HepG2 (cell line): ENCODE measurements around the gene NOXRED1. TPM values are rescaled to one million over a fixed set of nuclear protein-coding genes. Genes with fewer than 3 reads are reported as not detected.

Experiments
- ATF7 ChIP-seq, 2 experiments: fragments of 450-650 bp in 1 of 2; sonication (generic) in 1 of 2; formaldehyde crosslinking in 1 of 2; IDR thresholded peaks; 2 replicates each; pipeline versions ENCODE4 v1.4.0 to v1.6.1; 2016 to 2020; ENCODE audit warnings: antibody characterized with exemption in 1 of 2, mild to moderate bottlenecking in 1 of 2, missing genetic modification reagents in 1 of 2
- BCL6 ChIP-seq: IDR thresholded peaks from 2 replicates; pipeline ENCODE4 v1.6.1; 2016; ENCODE audit warnings: missing genetic modification reagents, missing compliant biosample characterization
- CREM ChIP-seq, 2 experiments: sonication (generic) in 1 of 2; formaldehyde crosslinking in 1 of 2; IDR thresholded peaks; 2 replicates each; pipeline versions ENCODE4 v1.4.0 to v1.6.1; 2016 to 2020; ENCODE audit warnings: antibody characterized with exemption in 1 of 2, mild to moderate bottlenecking in 1 of 2, missing genetic modification reagents in 1 of 2
- DPF2 ChIP-seq: sonication (generic); formaldehyde crosslinking; IDR thresholded peaks from 2 replicates; pipeline ENCODE4 v1.4.0; 2020; ENCODE audit warnings: mild to moderate bottlenecking, low read depth, missing genetic modification reagents, borderline replicate concordance
- ERF ChIP-seq: IDR thresholded peaks from 2 replicates; pipeline ENCODE4 v1.6.1; 2018; ENCODE audit warnings: missing biosample characterization, missing genetic modification reagents
- ETS1 ChIP-seq: sonication (generic); formaldehyde crosslinking; IDR thresholded peaks from 2 replicates; pipeline ENCODE4 v1.4.0; 2020; ENCODE audit warnings: missing genetic modification reagents
- FOXA3 ChIP-seq: IDR thresholded peaks from 2 replicates; pipeline ENCODE4 v1.6.1; 2016; ENCODE audit warnings: missing genetic modification reagents, missing compliant biosample characterization
- FOXK2 ChIP-seq: fragments of 450-650 bp; IDR thresholded peaks from 2 replicates; pipeline ENCODE4 v1.6.1; 2016
- GFI1 ChIP-seq: sonication (generic); formaldehyde crosslinking; IDR thresholded peaks from 2 replicates; pipeline ENCODE4 v1.5.0; 2020; ENCODE audit warnings: missing genetic modification reagents, mild to moderate bottlenecking, borderline replicate concordance
- HOXA3 ChIP-seq: sonication (generic); formaldehyde crosslinking; IDR thresholded peaks from 2 replicates; pipeline ENCODE4 v1.5.0; 2020; ENCODE audit warnings: missing genetic modification reagents
- MEIS2 ChIP-seq: sonication (generic); formaldehyde crosslinking; IDR thresholded peaks from 2 replicates; pipeline ENCODE4 v1.9.0; 2021; ENCODE audit warnings: mild to moderate bottlenecking, missing genetic modification reagents
- NR2F6 ChIP-seq, 2 experiments: IDR thresholded peaks; 2 replicates each; pipeline ENCODE4 v1.6.1; 2016; ENCODE audit warnings: antibody characterized with exemption in 1 of 2, mild to moderate bottlenecking in 1 of 2
- PHB2 ChIP-seq: fragments of 450-650 bp; IDR thresholded peaks from 2 replicates; pipeline ENCODE4 v1.6.1; 2018; ENCODE audit not compliant: partially characterized antibody
- REPIN1 ChIP-seq: sonication (generic); formaldehyde crosslinking; IDR thresholded peaks from 2 replicates; pipeline ENCODE4 v1.8.0; 2022; ENCODE audit warnings: missing genetic modification reagents, low read depth, mild to moderate bottlenecking, borderline replicate concordance
- RXRB ChIP-seq: IDR thresholded peaks from 2 replicates; pipeline ENCODE4 v1.6.1; 2016; ENCODE audit warnings: borderline replicate concordance, missing genetic modification reagents, missing compliant biosample characterization
- SIN3A ChIP-seq: IDR thresholded peaks from 2 replicates; pipeline ENCODE4 v1.6.1; 2011; ENCODE audit warnings: low read depth, mild to moderate bottlenecking, control low read depth, low read length, borderline replicate concordance
- SKIL ChIP-seq: sonication (generic); formaldehyde crosslinking; IDR thresholded peaks from 2 replicates; pipeline ENCODE4 v1.8.0; 2022; ENCODE audit warnings: missing genetic modification reagents, mild to moderate bottlenecking, moderate library complexity, borderline replicate concordance
- SOX13 ChIP-seq, 3 experiments: fragments of 450-650 bp in 1 of 3; sonication (generic) in 1 of 3; formaldehyde crosslinking in 1 of 3; IDR thresholded peaks in 2 of 3; conservative IDR thresholded peaks in 1 of 3; 2 replicates each; pipeline versions ENCODE4 v1.5.0 to v1.6.1; 2016 to 2020; ENCODE audit warnings: antibody characterized with exemption in 1 of 3, mild to moderate bottlenecking in 1 of 3, missing compliant biosample characterization in 1 of 3, missing genetic modification reagents in 1 of 3, moderate library complexity in 1 of 3
- SP4 ChIP-seq: sonication (generic); formaldehyde crosslinking; IDR thresholded peaks from 2 replicates; pipeline ENCODE4 v1.8.1; 2023; ENCODE audit warnings: mild to moderate bottlenecking, missing genetic modification reagents
- TBX2 ChIP-seq: sonication (generic); formaldehyde crosslinking; IDR thresholded peaks from 2 replicates; pipeline ENCODE4 v1.5.0; 2020; ENCODE audit warnings: missing genetic modification reagents, mild to moderate bottlenecking, borderline replicate concordance
- YEATS4 ChIP-seq: sonication (generic); formaldehyde crosslinking; IDR thresholded peaks from 2 replicates; pipeline ENCODE4 v1.4.0; 2020; ENCODE audit warnings: missing genetic modification reagents, borderline replicate concordance
- ZNF138 ChIP-seq: sonication (generic); formaldehyde crosslinking; IDR thresholded peaks from 2 replicates; pipeline ENCODE4 v1.5.0; 2020; ENCODE audit warnings: mild to moderate bottlenecking, low read depth, missing genetic modification reagents
- ZNF24 ChIP-seq: fragments of 450-650 bp; IDR thresholded peaks from 2 replicates; pipeline ENCODE4 v1.6.1; 2017; ENCODE audit warnings: antibody characterized with exemption, mild to moderate bottlenecking
- ZNF264 ChIP-seq: sonication (generic); formaldehyde crosslinking; IDR thresholded peaks from 2 replicates; pipeline ENCODE4 v1.4.0; 2020; ENCODE audit warnings: missing genetic modification reagents
- ZNF737 ChIP-seq: sonication (generic); formaldehyde crosslinking; IDR thresholded peaks from 2 replicates; pipeline ENCODE4 v1.5.0; 2020; ENCODE audit warnings: missing genetic modification reagents, mild to moderate bottlenecking, borderline replicate concordance
- ZNF816 ChIP-seq: sonication (generic); formaldehyde crosslinking; IDR thresholded peaks from 2 replicates; pipeline ENCODE4 v1.8.0; 2022; ENCODE audit warnings: missing genetic modification reagents, mild to moderate bottlenecking, borderline replicate concordance
- ZNF83 ChIP-seq: sonication (generic); formaldehyde crosslinking; IDR thresholded peaks from 2 replicates; pipeline ENCODE4 v1.4.0; 2020; ENCODE audit warnings: missing genetic modification reagents, mild to moderate bottlenecking, borderline replicate concordance
- polyA plus RNA-seq, 8 experiments: library from polyadenylated mRNA; depleted of rRNA in 3 of 8; stranded (reverse) in 7 of 8; unstranded in 1 of 8; fragments of >200 nt; fragmentation: Illumina TruSeq in 4 of 8; extraction: Trizol in 4 of 8; gene quantifications; 2 replicates each; pipeline versions ENCODE4 v1.2.1 to v1.2.3, GENCODE V29; 2011 to 2016; ENCODE audit warnings: low read depth in 4 of 8, missing spikeins in 1 of 8, mixed read lengths in 1 of 8; ENCODE audit not compliant: insufficient read depth in 1 of 8
- total RNA-seq, 5 experiments: library from RNA; depleted of rRNA; stranded (reverse); fragments of >200 nt; fragmentation: Illumina TruSeq; extraction: Trizol; gene quantifications; 2 replicates each; pipeline ENCODE4 v1.2.3, GENCODE V29; 2016; ENCODE audit warnings: low read depth in 1 of 5

The NOXRED1 gene
- total and polyA plus RNA-seq, 2 of the 13 experiments (the other 11 are each of a cell fraction or from before 2014, with no cell fraction given): 0.24 to 0.41 TPM

DNA sequence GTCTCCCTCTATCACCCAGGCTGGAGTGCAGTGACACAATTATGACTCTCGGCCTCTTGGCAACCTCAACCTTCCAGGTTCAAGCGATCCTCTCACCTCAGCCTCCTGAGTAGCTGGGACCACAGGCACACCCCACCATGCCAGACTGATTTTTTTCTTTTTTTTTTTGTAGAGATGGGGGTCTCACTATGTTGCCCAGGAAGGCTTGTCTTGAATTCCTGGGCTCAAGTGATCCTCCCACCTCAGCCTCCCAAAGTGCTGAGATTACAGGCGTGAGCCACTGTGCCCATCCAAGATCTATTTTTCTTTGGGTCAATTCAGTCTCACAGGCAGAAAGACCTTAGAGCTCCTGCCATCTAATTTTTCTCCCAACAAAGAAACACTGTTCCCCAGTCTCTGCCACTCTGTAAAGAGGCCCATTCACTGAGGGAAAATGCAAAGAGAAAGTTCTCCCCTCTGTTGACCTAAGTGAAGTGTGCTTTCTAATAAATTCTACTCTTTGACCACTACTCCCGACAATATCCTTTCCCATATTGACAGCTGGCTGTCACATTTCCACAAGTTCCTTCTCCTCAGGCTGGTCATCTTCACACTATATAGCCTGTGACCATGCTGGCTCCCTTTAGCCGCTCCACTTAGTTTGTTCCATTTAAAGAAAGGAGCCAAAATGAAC, 69.7 kb downstream of the NOXRED1 start (continued):
- TF ChIP-seq ZNF138 (CRISPR knock-in tag) (no peak), ATF7 (IDR thresholded peaks at IDR 0.05) (no peak), ATF7 (CRISPR knock-in tag; IDR thresholded peaks at IDR 0.05) (no peak), GFI1 (CRISPR knock-in tag) (peak; percentile 40; the same call in 1 of the 2 replicates), TBX2 (CRISPR knock-in tag) (peak; percentile 31; the same call in 1 of the 2 replicates), ERF (CRISPR knock-in tag) (0 out of 2 replicates have a peak, but pooled peaks have one; percentile 40), SKIL (no peak), NR2F6 (IDR thresholded peaks at IDR 0.05) (no peak), NR2F6 (CRISPR knock-in tag; IDR thresholded peaks at IDR 0.05) (peak; percentile 39; the same call in 1 of the 2 replicates), SP4 (CRISPR knock-in tag) (no peak), YEATS4 (CRISPR knock-in tag) (no peak), MEIS2 (CRISPR knock-in tag) (peak; percentile 80; the same call in 1 of the 2 replicates), FOXK2 (peak; percentile 38; the same call in 1 of the 2 replicates), ZNF737 (CRISPR knock-in tag) (no peak), CREM (IDR thresholded peaks at IDR 0.05) (no peak; the same call in 1 of the 2 replicates), CREM (CRISPR knock-in tag; IDR thresholded peaks at IDR 0.05) (no peak), RXRB (CRISPR knock-in tag) (peak; percentile 37; the same call in 1 of the 2 replicates), SIN3A (peak; percentile 46; the same call in 1 of the 2 replicates), REPIN1 (CRISPR knock-in tag) (no peak), HOXA3 (CRISPR knock-in tag) (no peak), ZNF83 (CRISPR knock-in tag) (no peak), SOX13 (IDR thresholded peaks at IDR 0.05) (no peak), SOX13 (CRISPR knock-in tag; conservative IDR thresholded peaks at IDR 0.05 in 1 of 2, IDR thresholded peaks at IDR 0.05 in 1 of 2) (peak in 1 of 2 experiments; percentile 50; a peak in 1 of 4 replicates), ETS1 (CRISPR knock-in tag) (no peak), FOXA3 (CRISPR knock-in tag) (peak; percentile 71), PHB2 (no peak), ZNF264 (CRISPR knock-in tag) (no peak), ZNF816 (CRISPR knock-in tag) (no peak), ZNF24 (no peak), BCL6 (CRISPR knock-in tag) (peak; percentile 99), DPF2 (CRISPR knock-in tag) (peak; percentile 48; the same call in 1 of the 2 replicates)
